HG03460 (cell line): ENCODE results near the gene IMPA2.
A peak's percentile ranks its signal among the peaks of the same experiment; 100 is the strongest.

Experiments
- ATAC-seq: cut with Tn5 transposase; IDR thresholded peaks from one replicate; pipeline ENCODE4 v1.9.1; 2021; ENCODE audit not compliant: unreplicated experiment

The IMPA2 gene

GRCh38 chr18:12046751-12047335 is 65.5 kb downstream of the IMPA2 start:
- ATAC-seq, result no peak

- no peak for ATAC-seq
Measured at GRCh38 chr18:12048010-12048826, 66.9 kb downstream of the IMPA2 start.

GRCh38 chr18:12048827-12049175 is 67.5 kb downstream of the IMPA2 start:
- ATAC-seq, result no peak

- ATAC-seq, result peak; percentile 90
Measured at GRCh38 chr18:12049978-12050811, 68.9 kb downstream of the IMPA2 start.

GRCh38 chr18:12052866-12053265 is 71.6 kb downstream of the IMPA2 start:
- ATAC-seq, result no peak

- peak; percentile 41 for ATAC-seq
Measured at GRCh38 chr18:12053289-12053688, 72.0 kb downstream of the IMPA2 start.

- ATAC-seq, result no peak
Measured at GRCh38 chr18:12056034-12056883, 75.0 kb downstream of the IMPA2 start.

- no peak for ATAC-seq
Measured at GRCh38 chr18:12056884-12057402, 75.6 kb downstream of the IMPA2 start.

GRCh38 chr18:12057419-12058039 is 76.2 kb downstream of the IMPA2 start:
- no peak for ATAC-seq

- ATAC-seq, result no peak
Measured at GRCh38 chr18:12059334-12060181, 78.3 kb downstream of the IMPA2 start.

- ATAC-seq, result no peak
Measured at GRCh38 chr18:12060182-12060870, 79.0 kb downstream of the IMPA2 start.

- ATAC-seq, result no peak
Measured at GRCh38 chr18:12061685-12062084, 80.4 kb downstream of the IMPA2 start.

- ATAC-seq, result no peak
Measured at GRCh38 chr18:12062974-12063373, 81.7 kb downstream of the IMPA2 start.

GRCh38 chr18:12064086-12064763 is 82.9 kb downstream of the IMPA2 start:
- ATAC-seq, result no peak

- no peak for ATAC-seq
Measured at GRCh38 chr18:12065397-12065796, 84.1 kb downstream of the IMPA2 start.

GRCh38 chr18:12066910-12067511 is 85.7 kb downstream of the IMPA2 start:
- no peak for ATAC-seq

GRCh38 chr18:12067671-12068070 is 86.4 kb downstream of the IMPA2 start:
- ATAC-seq, result no peak
